DMS79 (cell line): ENCODE measurements around the gene SPART.
A peak's percentile ranks its signal among the peaks of the same experiment; 100 is the strongest.
"Not testable (repeated sequence)": the region's sequence is repeated elsewhere in the genome, so short reads cannot be mapped to it uniquely, and the experiment has no call there.

ENCODE experiments used
- DNase-seq: peaks from one replicate; lab custom pipeline; 2025; lab: John Stamatoyannopoulos, UW

Gene SPART

DNA sequence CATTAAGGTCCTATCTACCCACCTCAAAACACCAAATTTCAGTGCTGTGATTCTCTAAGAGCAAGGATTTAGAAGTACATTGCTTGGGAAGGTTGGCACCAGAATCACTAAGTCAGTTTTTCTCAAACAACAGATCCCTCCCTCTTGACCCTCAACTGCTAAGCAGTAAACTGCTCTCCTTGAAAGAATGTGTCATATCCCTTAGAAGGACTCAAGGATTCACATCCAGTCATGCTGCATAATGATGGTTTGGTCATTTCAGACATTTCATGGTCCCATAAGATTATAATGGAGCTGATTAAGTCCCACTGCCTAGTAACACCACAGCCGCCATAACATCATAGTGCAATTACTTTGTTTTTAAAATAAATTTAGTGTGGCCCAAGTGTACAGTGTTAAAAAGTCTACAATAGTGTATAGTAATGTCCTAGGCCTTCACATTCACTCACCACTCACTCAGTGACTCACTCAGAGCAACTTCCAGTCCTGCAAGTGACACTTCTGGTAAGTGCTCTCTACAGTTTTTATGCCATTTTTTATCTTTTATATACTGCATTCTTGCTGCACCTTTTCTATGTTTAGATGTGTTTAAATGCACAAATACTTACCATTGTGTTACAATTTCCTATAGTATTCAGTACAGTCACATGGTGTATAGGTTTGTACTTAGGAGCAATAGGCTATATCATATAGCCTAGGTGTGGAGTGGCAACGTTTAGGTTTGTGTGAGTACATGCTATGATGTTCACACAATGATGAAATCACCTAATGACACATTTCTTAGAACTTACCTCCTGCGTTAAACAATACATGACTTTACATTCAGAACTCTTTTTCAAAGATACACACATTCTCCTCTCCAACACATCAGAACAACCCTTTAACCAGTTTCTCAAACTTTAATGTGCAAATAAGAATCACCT is 32.9 kb downstream of the SPART start:
- DNase-seq, result no peak

- no peak for DNase-seq
Observed at GRCh38 chr13:36310417-36311108, 35.6 kb downstream of the SPART start.

- DNase-seq, result no peak
Observed at GRCh38 chr13:36302289-36302688, 43.9 kb downstream of the SPART start.

GRCh38 chr13:36299469-36299868 is 46.7 kb downstream of the SPART start:
- DNase-seq, result not testable (repeated sequence)

GRCh38 chr13:36298535-36299068 is 47.6 kb downstream of the SPART start:
- DNase-seq, result no peak

- DNase-seq, result peak; percentile 48
Observed at GRCh38 chr13:36297366-36298338, 48.5 kb downstream of the SPART start, which contains the start of gene CCDC169. Gene CCDC169 (minus strand): TSS chr13:36297814. CDS start chr13:36297719, 95 bp downstream.

GRCh38 chr13:36294096-36294495 is 52.1 kb downstream of the SPART start:
- no peak for DNase-seq

- DNase-seq, result no peak
Observed at GRCh38 chr13:36293497-36293896, 52.7 kb downstream of the SPART start.

DNA sequence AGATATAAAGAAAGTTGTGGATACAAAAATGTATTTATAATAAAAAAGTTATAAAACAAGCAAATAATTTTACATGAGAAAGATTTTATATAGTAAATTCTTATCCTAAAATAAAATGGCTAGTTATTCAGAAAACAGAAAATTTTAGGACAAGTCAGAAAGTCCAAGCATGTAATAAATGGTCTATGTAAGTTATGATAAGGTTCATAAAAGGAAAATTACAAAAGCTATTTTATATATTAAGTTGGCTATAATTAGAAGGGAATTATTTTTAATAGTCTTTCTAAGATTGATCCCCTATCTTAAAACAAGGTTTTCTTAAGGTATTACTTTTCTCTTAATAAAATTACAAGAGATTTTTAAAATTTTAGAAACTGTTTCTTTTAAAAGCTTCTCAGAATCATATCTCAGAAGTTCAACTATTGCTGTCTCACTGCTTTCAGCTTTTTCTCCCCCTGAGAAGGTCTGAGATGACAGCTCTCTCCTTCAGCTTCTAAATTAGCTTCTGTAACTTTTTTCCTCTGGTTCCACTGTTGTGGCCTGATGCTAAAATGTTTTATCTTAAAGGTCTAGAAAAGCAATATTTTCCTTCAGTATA is 57.3 kb downstream of the SPART start:
- no peak for DNase-seq

DNA sequence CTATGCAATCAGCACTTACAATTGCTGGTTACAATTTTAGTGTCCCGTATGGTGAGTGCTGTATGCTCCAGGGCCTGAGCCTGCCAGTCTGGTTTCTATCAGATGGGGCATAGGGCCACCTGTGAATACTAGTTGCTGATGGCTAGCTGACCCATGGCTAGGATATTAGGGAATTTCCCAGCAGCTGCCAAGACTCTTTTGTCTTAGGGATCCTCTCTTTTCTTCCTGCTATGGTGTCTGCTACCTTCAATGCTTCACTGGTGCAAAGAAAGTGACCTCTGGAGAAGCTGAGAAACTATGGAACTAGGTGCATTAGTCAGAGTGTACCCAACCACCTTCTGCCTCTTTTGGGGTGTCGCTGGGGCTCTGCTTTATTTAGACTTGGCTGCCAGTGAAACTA is 60.2 kb downstream of the SPART start:
- no peak for DNase-seq

GRCh38 chr13:36282821-36283432 is 63.3 kb downstream of the SPART start:
- no peak for DNase-seq

DNA sequence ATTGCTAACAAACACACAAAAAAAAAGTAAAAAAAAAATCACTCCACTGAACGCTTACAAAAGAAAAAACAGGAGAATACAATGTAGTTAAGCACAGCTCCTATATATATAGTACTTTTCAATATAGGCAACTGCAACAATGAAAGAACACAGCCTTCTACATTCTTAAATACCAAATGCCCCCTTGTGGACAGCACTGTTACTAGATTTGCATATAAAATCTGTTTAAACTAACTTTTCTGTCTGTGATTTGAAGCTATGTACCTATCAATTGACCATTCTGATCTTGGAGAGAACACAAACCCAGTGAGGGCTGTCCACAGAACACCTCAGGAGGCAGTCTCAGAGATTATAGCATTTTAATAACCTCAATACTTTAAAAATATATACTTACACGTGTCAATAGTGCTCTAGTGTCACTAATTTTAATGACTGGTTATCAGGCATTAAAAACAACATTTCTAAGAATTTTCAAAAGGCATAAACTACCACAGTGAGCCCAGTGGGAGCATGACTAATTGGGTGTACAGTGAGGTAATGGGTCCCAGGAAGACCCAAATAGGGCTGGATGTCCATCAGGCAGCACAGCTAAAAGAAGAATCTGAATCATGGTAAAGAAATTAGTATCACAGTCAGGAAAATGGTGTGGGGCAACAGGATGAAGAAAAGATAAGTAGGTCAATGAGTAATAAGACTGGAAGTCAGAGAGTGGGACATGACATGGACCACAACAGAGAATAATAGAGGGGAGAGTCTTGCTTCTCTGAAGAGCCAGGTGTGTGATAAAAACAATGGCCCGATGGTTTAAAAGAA is 70.8 kb downstream of the SPART start:
- DNase-seq, result no peak

DNA sequence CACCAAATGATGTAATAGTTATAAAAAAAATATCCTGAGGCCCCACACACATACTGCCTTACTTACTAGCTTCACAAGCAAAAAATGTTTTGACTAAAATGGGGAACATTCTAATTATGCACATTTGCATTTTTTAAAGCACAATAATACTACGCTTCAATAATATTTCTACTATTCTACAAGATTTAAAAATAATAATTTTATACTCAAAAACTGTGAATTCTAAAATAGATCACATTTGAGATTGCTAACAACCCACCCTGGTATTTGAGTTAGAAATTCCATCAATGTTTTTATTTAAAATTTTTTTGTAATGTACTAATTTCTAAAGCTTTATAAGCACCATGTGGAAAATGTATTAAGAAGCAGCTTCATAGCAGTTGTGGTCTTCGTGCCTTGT is 72.8 kb downstream of the SPART start:
- DNase-seq, result no peak

GRCh38 chr13:36261976-36262375 is 84.2 kb downstream of the SPART start:
- DNase-seq, result no peak

DNA sequence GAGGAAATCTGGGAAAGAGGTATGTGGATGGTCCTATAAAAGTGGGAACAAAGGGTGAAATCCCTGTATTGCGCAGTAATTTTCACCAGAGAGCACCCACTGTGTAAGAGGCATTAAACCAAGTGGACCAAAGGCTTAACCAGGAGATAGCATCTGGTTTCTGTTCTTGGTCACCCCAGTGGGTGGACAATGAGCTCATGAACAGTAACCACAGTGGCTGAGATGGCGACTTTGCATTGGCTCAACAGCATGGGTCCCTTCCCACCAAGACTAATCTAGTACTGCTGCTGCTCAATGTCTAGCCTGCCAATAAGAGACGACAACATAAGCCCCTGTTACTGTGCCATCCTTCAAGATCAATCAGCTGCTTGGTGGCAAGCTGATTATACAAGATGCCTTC is 85.2 kb downstream of the SPART start:
- DNase-seq, result no peak

DNA sequence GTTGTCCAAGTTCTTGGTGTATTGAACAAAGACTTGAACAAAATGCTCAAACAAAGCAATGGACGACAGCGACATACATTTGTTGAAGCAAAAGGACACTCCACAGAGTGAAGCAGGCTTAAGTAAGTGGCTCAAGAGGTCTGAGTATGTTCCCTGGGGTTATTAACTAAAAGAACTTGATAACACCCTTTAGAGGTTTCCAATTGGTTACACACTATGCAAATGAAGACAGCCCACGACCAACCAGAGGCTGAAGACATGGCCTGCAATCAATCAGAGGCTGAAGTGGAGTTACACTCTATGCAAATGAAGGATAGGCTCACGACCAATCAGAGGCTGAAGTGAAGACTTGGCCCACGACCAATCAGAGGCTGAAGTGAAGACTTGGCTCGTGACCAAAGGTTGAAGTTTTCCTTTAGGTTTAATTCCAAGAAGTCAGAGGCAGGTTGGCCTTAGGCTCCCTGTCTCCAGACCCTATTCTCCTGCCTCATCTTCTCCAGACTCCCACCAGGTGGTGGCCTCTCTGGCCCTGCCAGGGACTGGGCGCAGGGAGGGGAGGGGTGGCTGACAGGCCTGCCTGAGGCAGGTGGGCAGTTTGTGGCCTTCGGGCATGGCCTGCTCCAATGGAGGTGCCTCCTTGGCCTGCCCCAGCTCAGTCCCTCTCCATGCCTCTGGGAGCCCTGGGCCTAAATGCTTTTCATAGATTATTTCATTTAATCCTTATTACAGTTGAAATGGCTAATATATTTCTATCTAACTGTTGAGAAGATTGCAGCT is 86.6 kb downstream of the SPART start:
- no peak for DNase-seq

- no peak for DNase-seq
Observed at GRCh38 chr13:36258831-36259230, 87.4 kb downstream of the SPART start.
